ENCODE data around the gene OR2G6.
"Not testable (repeated sequence)": the region's sequence is repeated elsewhere in the genome, so short reads cannot be mapped to it uniquely, and the experiment has no call there.

- not testable (repeated sequence) for TF ChIP-seq CTCF, POLR2AphosphoS5, EP300 (IDR thresholded peaks at IDR 0.05)
These were observed 61.2 kb downstream of the OR2G6 start for GRCh38 chr1:248569049-248569448.
